B cell (primary cell): ENCODE results near the gene UBR1. TPM values are rescaled to one million over a fixed set of nuclear protein-coding genes. Genes with fewer than 3 reads are reported as not detected.

Experiments used
- ATAC-seq: fragments of 200-7000 bp; cut with Tn5 transposase; one replicate; pipeline ENCODE4 v1.10.0; 2021; ENCODE audit warnings: low read depth, mild to moderate bottlenecking, moderate number of reproducible peaks, moderate library complexity
- CTCF ChIA-PET: fragments of 350-600 bp; sonication (Branson Sonifier 250); formaldehyde crosslinking; loops from one replicate; lab custom pipeline; 2021; ENCODE audit warnings: antibody characterized with exemption, inconsistent platforms; lab: Charles Lee
- POLR2A ChIA-PET: fragments of 350-600 bp; sonication (Branson Sonifier 250); formaldehyde crosslinking; loops from one replicate; lab custom pipeline; 2021; ENCODE audit warnings: antibody characterized with exemption; lab: Charles Lee
- DNase-seq: peaks from one replicate; pipeline ENCODE4 v3.0.0; 2013
- H2AFZ ChIP-seq: 2 replicates; pipeline ENCODE4 v1.6.1; 2012; ENCODE audit warnings: mild to moderate bottlenecking, low read depth, low read length; ENCODE audit not compliant: insufficient read depth, poor library complexity, severe bottlenecking
- H3K27ac ChIP-seq, 2 donors: 1 replicate in 1 of 2; 2 replicates in 1 of 2; pipeline ENCODE4 v1.5.1; 2012 to 2013; ENCODE audit warnings: low read length in 2 of 2, mild to moderate bottlenecking in 2 of 2, moderate library complexity in 1 of 2
- H3K27me3 ChIP-seq, 4 experiments: fragments of 200-600 bp in 1 of 4; sonication (generic) in 1 of 4; replicated peaks in 1 of 4; 1 replicate in 2 of 4; 2 replicates in 2 of 4; pipeline versions ENCODE4 v1.6.1 to v1.7.0; 2013 to 2016; ENCODE audit warnings: low read length in 3 of 4, mild to moderate bottlenecking in 2 of 4, mixed read lengths in 1 of 4, moderate library complexity in 1 of 4; ENCODE audit not compliant: insufficient read depth in 4 of 4, control insufficient read depth in 3 of 4; ENCODE audit errors: control extremely low read depth in 1 of 4
- H3K36me3 ChIP-seq, 2 experiments: replicated peaks in 1 of 2; 1 replicate in 1 of 2; 2 replicates in 1 of 2; pipeline versions ENCODE4 v1.6.1 to v1.7.1; 2013; ENCODE audit warnings: low read length in 1 of 2; ENCODE audit not compliant: insufficient read depth in 2 of 2, control insufficient read depth in 1 of 2; ENCODE audit errors: control extremely low read depth in 1 of 2, extremely low read depth in 1 of 2
- H3K4me1 ChIP-seq, 2 donors: fragments of 200-600 bp in 1 of 2; sonication (generic) in 1 of 2; 1 replicate in 1 of 2; 2 replicates in 1 of 2; pipeline versions ENCODE4 v1.5.1 to v1.6.1; 2013 to 2017; ENCODE audit warnings: low read length in 2 of 2; ENCODE audit not compliant: control insufficient read depth in 2 of 2, insufficient read depth in 2 of 2
- H3K4me2 ChIP-seq: replicated peaks from 2 replicates; pipeline ENCODE3; 2012; ENCODE audit warnings: mild to moderate bottlenecking, low read depth, low read length; ENCODE audit not compliant: poor library complexity, severe bottlenecking
- H3K4me3 ChIP-seq, 5 experiments: fragments of 200-600 bp in 1 of 5; sonication (generic) in 1 of 5; 1 replicate in 3 of 5; 2 replicates in 2 of 5; pipeline versions ENCODE4 v1.5.1 to v1.7.0; 2011 to 2016; ENCODE audit warnings: low read length in 4 of 5, mild to moderate bottlenecking in 4 of 5, low read depth in 2 of 5, control low read depth in 1 of 5, moderate library complexity in 1 of 5; ENCODE audit not compliant: insufficient read depth in 1 of 5; ENCODE audit errors: control extremely low read depth in 1 of 5, extremely low read depth in 1 of 5
- H3K79me2 ChIP-seq: fragments of 200-600 bp; sonication (generic); one replicate; pipeline ENCODE4 v1.6.0; 2016; ENCODE audit warnings: low read length; ENCODE audit not compliant: control insufficient read depth, insufficient read depth
- H3K9ac ChIP-seq: fragments of 200-600 bp; sonication (generic); 2 replicates; pipeline ENCODE4 v1.6.1; 2017; ENCODE audit warnings: mild to moderate bottlenecking, low read length, moderate library complexity
- H3K9me3 ChIP-seq, 3 donors: one replicate each; pipeline versions ENCODE4 v1.6.1 to v1.7.1; 2013; ENCODE audit warnings: low read length in 2 of 3; ENCODE audit not compliant: control insufficient read depth in 2 of 3, insufficient read depth in 1 of 3; ENCODE audit errors: control extremely low read depth in 1 of 3
- H4K20me1 ChIP-seq: 2 replicates; pipeline ENCODE4 v1.6.0; 2012; ENCODE audit warnings: mild to moderate bottlenecking, low read length; ENCODE audit not compliant: insufficient read depth, control insufficient read depth, poor library complexity, severe bottlenecking
- H3K27ac Mint-ChIP-seq: one replicate; pipeline ENCODE4 v1.8.0; 2021; ENCODE audit warnings: mixed read lengths
- H3K27me3 Mint-ChIP-seq: one replicate; pipeline ENCODE4 v1.8.0; 2021; ENCODE audit warnings: mixed read lengths
- H3K4me1 Mint-ChIP-seq: one replicate; pipeline ENCODE4 v1.8.0; 2021; ENCODE audit warnings: mixed read lengths
- H3K4me3 Mint-ChIP-seq: one replicate; pipeline ENCODE4 v1.8.0; 2021; ENCODE audit warnings: mixed read lengths
- H3K9me3 Mint-ChIP-seq: one replicate; pipeline ENCODE4 v1.8.0; 2022; ENCODE audit warnings: mixed read lengths; ENCODE audit not compliant: insufficient read depth
- EZH2 ChIP-seq: IDR thresholded peaks from 2 replicates; pipeline ENCODE4 v1.6.1; 2012; ENCODE audit warnings: borderline replicate concordance, low read depth, mild to moderate bottlenecking, moderate library complexity, low read length; ENCODE audit not compliant: insufficient read depth, poor library complexity, severe bottlenecking
- WGBS: methylation state at CpG from one replicate; pipeline ENCODE4 v1.1.5; 2013; ENCODE audit warnings: missing lambda C conversion rate; ENCODE audit not compliant: insufficient coverage; 5-methylcytosine and 5-hydroxymethylcytosine counted together
- intact Hi-C: fragments of 100-400 bp; cut with micrococcal nuclease; formaldehyde crosslinking; loops from one replicate; pipeline ENCODE4 v1.10.0; 2022
- polyA plus RNA-seq: library from polyadenylated mRNA; depleted of rRNA; stranded (reverse); fragments of >200 nt; gene quantifications from 2 replicates; pipeline ENCODE4 v1.2.3, GENCODE V29; 2012
- total RNA-seq, 2 donors: library from RNA; stranded (reverse); fragments of 120-200 nt in 1 of 2; gene quantifications; 1 replicate in 1 of 2; 2 replicates in 1 of 2; pipeline versions ENCODE4 v1.2.3 to v1.2.4, GENCODE V29; 2013 to 2022
- TF ChIP-seq, protein P1 (sequence below): fragments of 200-600 bp; IDR thresholded peaks from one replicate; pipeline ENCODE4 v1.8.0; 2022; ENCODE audit warnings: antibody characterized with exemption, mild to moderate bottlenecking

UBR1 gene
- total and polyA plus RNA-seq, 2 donors (not counting 1 experiment from before 2014, with no cell fraction given) = 9.7 to 66.7 TPM

DNA sequence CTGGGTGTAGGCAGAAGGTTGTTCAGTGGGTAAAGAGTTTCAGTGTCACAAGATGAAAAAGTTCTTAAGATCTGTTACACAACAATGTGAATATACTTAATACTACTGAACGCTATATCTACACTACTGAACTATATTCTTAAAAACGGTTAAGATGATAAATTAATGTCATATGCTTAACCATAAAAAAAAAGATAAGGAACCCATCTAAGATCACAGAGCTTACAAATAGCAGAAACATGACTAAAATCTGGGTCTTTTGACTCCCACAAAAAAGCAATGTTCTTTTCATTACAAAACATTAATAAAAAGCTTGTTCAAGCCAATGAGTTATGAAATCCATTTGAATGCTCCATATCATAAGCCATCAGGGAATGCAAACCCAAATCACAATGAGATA, 34.4 kb downstream of the UBR1 start:
- Mint-ChIP-seq H3K27me3 (no peaks in the 10 kb centered on the region), H3K4me3 (no peak overlapping the region), H3K9me3 (no peaks in the 10 kb centered on the region), H3K4me1 (no peaks in the 10 kb centered on the region), H3K27ac (no peak overlapping the region)
- H3K4me1 ChIP-seq = no peaks in the 10 kb centered on the region
- intact Hi-C loops = no loop called here
- ATAC-seq (no peak), DNase-seq (no peak)
- no peaks in the 10 kb centered on the region for H3K79me2 ChIP-seq
- H3K4me2 ChIP-seq = no peak overlapping the region
- H4K20me1 ChIP-seq = no peaks in the 10 kb centered on the region
- CTCF ChIA-PET = interaction anchor here (0.6 kb wide), 1 partner anchor 10 kb away, joined by 3 read pairs; no protein-coding TSS in a partner anchor
- no peak overlapping the region for H3K9ac ChIP-seq
- TF ChIP-seq, protein P1, sequence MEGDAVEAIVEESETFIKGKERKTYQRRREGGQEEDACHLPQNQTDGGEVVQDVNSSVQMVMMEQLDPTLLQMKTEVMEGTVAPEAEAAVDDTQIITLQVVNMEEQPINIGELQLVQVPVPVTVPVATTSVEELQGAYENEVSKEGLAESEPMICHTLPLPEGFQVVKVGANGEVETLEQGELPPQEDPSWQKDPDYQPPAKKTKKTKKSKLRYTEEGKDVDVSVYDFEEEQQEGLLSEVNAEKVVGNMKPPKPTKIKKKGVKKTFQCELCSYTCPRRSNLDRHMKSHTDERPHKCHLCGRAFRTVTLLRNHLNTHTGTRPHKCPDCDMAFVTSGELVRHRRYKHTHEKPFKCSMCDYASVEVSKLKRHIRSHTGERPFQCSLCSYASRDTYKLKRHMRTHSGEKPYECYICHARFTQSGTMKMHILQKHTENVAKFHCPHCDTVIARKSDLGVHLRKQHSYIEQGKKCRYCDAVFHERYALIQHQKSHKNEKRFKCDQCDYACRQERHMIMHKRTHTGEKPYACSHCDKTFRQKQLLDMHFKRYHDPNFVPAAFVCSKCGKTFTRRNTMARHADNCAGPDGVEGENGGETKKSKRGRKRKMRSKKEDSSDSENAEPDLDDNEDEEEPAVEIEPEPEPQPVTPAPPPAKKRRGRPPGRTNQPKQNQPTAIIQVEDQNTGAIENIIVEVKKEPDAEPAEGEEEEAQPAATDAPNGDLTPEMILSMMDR = no peak
- no peak for TF ChIP-seq EZH2
- no peaks in the 10 kb centered on the region for H3K27me3 ChIP-seq
- H2AFZ ChIP-seq = no peak overlapping the region
- no CpG with 5 or more reads among the region's 2 CpGs for WGBS
- no peak overlapping the region for H3K27ac ChIP-seq
- no peaks in the 10 kb centered on the region for H3K9me3 ChIP-seq
- POLR2A ChIA-PET = no interaction called here
- H3K36me3 ChIP-seq = peaks cover 16 to 66% of the 10 kb centered on the region in 2 experiments
- H3K4me3 ChIP-seq = no peak overlapping the region

DNA sequence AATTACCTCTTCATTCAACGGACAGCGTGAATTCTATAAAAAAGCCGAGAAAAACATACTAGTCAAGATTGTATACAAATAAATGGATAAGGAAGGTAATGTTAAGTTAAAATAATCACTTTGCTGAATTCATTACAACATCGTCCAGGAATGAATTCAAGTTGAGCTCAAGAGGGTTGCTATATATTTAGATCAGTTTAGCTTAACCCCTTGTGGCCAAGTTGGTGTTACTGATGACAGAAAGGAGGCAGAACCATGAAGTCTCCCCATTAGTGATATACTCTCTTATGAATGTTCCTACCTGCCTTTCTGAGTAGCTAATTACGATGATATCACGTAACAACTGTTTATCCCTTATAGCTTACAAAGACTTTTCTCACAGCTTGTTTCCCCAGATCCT, 34.9 kb downstream of the UBR1 start:
- POLR2A ChIA-PET = no interaction called here
- Histone ChIP-seq H3K36me3 (peaks cover 16 to 70% of the 10 kb centered on the region in 2 experiments), H3K9ac (no peak overlapping the region), H3K27me3 (no peaks in the 10 kb centered on the region), H3K4me2 (no peak overlapping the region), H3K4me1 (no peaks in the 10 kb centered on the region), H3K27ac (no peak overlapping the region), H3K4me3 (no peak overlapping the region), H3K79me2 (no peaks in the 10 kb centered on the region), H4K20me1 (no peaks in the 10 kb centered on the region), H2AFZ (no peak overlapping the region), H3K9me3 (no peaks in the 10 kb centered on the region)
- DNase-seq (no peak), ATAC-seq (no peak)
- intact Hi-C loops = no loop called here
- CTCF ChIA-PET = interaction anchor here (0.6 to 0.7 kb wide), 2 partner anchors 10 to 1009 kb away, joined by 3 read pairs; no protein-coding TSS in a partner anchor
- WGBS = 100% methylated on average over 3 of the region's 6 CpGs
- H3K27me3 Mint-ChIP-seq = no peaks in the 10 kb centered on the region
- H3K9me3 Mint-ChIP-seq = no peaks in the 10 kb centered on the region
- TF ChIP-seq EZH2 = no peak
- TF ChIP-seq, protein P1 = no peak
- H3K4me3 Mint-ChIP-seq = no peak overlapping the region
- no peak overlapping the region for H3K27ac Mint-ChIP-seq
- no peaks in the 10 kb centered on the region for H3K4me1 Mint-ChIP-seq
